Lower leg skin (tissue), 3 donors: ENCODE results near the gene NR2E1.

Experiments
- POLR2A ChIP-seq, 2 donors: fragments of 450-650 bp; IDR thresholded peaks; one replicate each; pipeline ENCODE4 v1.6.1; 2016 to 2017; ENCODE audit warnings: antibody characterized with exemption in 2 of 2, mild to moderate bottlenecking in 1 of 2, moderate library complexity in 1 of 2
- TF ChIP-seq, protein P1 (sequence below), 3 donors: fragments of 450-650 bp; IDR thresholded peaks; one replicate each; pipeline ENCODE4 v1.5.1; 2016; ENCODE audit warnings: antibody characterized with exemption in 3 of 3, mild to moderate bottlenecking in 3 of 3, moderate library complexity in 2 of 3

DNA sequence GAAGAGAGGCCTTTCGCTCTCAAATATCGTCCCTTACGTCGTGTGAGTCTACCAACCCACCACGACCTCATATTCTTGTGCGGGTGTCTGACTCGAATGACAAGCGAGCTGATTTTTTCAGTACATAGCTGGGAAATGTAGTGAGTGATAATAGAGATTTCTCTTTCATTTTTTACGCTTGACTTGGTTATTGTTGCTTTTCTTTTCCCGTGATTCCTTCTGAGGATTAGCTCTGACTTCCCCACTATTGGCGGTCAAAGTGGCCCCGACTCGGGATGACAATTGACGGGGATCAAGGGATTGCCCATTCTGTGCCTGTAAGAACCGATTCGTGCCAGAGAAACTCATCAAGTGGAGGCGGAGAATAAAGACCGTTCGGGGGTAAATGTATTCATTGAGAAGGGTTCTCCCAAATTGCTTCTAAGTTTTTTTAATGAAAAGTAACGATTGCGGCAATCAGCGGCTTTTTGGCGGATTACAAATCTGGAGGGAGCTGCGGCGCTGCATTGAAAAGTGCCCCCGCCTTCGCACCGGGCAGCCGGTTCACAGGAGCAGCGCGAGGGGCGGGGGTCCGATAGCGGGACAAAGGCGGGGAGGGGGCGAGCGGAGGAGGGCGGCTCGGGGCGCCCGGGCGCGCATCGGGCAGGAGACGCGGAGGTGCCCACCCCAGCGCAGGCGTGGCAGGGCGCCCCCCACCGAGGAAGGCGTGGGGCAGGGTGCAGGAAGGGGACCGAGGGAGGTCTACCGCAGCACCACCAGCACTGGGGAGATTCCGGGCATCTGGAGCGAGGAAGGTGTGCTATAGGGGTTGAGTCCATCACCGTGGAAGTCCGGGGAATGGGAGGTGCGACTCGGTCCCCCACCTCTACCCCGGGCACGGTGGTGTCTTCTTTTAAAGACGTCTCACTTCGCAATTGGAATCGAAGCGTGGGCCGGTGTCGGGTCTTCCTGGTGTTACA is 46.7 kb upstream of the NR2E1 start:
- TF ChIP-seq, protein P1, sequence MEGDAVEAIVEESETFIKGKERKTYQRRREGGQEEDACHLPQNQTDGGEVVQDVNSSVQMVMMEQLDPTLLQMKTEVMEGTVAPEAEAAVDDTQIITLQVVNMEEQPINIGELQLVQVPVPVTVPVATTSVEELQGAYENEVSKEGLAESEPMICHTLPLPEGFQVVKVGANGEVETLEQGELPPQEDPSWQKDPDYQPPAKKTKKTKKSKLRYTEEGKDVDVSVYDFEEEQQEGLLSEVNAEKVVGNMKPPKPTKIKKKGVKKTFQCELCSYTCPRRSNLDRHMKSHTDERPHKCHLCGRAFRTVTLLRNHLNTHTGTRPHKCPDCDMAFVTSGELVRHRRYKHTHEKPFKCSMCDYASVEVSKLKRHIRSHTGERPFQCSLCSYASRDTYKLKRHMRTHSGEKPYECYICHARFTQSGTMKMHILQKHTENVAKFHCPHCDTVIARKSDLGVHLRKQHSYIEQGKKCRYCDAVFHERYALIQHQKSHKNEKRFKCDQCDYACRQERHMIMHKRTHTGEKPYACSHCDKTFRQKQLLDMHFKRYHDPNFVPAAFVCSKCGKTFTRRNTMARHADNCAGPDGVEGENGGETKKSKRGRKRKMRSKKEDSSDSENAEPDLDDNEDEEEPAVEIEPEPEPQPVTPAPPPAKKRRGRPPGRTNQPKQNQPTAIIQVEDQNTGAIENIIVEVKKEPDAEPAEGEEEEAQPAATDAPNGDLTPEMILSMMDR (IDR thresholded peaks at IDR 0.05): no peak
- no peak for TF ChIP-seq POLR2A (IDR thresholded peaks at IDR 0.05)
